ENCODE measurements around the gene FAT3.
A peak's percentile ranks its signal among the peaks of the same experiment; 100 is the strongest.

FAT3 gene

DNA sequence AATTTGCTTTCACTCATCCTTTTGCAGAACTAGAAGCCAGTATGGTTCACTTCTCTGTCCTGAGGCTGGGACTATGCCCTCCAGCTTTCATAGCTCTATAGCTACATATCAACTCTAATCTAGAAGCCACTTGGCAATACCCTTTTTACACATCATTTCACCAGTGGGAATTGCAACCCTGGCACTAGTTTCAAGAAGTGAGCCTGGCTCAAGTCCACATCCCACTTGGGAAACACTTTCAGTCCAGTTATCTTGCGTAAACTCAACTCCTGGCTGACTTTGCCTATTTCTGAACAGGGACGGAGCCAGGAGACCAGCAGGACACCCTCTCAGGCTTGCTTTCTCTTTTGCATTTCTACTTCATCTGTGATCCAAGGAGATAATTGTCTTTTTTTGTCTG is 19.9 kb upstream of the FAT3 start:
- ATAC-seq, result no peak
- TF ChIP-seq BACH2 (CRISPR knock-in tag; IDR thresholded peaks at IDR 0.05; ENCODE audit: borderline replicate concordance) (no peak), ZNF565 (CRISPR knock-in tag; conservative IDR thresholded peaks at IDR 0.05; ENCODE audit: low read depth) (no peak), ARNTL (CRISPR knock-in tag; IDR thresholded peaks at IDR 0.05; ENCODE audit: borderline replicate concordance, low read depth) (no peak), TCF4 (CRISPR knock-in tag; IDR thresholded peaks at IDR 0.05; ENCODE audit: borderline replicate concordance) (no peak), ISL1 (CRISPR knock-in tag; IDR thresholded peaks at IDR 0.05) (no peak), ZC3H10 (CRISPR knock-in tag; IDR thresholded peaks at IDR 0.05) (no peak), RARB (CRISPR knock-in tag; IDR thresholded peaks at IDR 0.05) (no peak), ESRRG (CRISPR knock-in tag; IDR thresholded peaks at IDR 0.05) (no peak), ZNF70 (CRISPR knock-in tag; IDR thresholded peaks at IDR 0.05) (no peak), SNAI2 (CRISPR knock-in tag; IDR thresholded peaks at IDR 0.05) (no peak)
- TF ChIP-seq, protein P1, sequence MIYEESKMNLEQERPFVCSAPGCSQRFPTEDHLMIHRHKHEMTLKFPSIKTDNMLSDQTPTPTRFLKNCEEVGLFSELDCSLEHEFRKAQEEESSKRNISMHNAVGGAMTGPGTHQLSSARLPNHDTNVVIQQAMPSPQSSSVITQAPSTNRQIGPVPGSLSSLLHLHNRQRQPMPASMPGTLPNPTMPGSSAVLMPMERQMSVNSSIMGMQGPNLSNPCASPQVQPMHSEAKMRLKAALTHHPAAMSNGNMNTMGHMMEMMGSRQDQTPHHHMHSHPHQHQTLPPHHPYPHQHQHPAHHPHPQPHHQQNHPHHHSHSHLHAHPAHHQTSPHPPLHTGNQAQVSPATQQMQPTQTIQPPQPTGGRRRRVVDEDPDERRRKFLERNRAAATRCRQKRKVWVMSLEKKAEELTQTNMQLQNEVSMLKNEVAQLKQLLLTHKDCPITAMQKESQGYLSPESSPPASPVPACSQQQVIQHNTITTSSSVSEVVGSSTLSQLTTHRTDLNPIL (CRISPR knock-in tag; IDR thresholded peaks at IDR 0.05; ENCODE audit: low read depth), result no peak

DNA sequence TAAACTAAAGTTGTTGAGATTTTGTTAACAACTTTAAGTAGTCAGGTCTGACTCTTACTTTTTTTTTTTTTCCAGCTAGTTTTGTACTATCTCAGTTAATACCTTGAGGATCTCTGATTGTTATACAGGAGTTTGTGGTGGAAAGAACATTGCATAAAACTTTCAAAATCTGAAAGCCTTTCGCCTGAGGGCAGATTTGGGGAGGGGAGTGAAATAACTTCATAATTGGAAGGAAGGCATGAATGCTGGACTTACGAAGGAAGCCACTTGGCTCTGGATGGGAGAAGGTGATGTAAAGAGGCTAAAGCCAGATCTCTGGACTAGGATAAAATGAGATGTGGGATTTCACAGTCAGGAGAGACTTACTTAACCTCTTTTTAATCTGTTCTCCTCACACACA is 18.2 kb upstream of the FAT3 start:
- no peak for ATAC-seq
- TF ChIP-seq, protein P2, sequence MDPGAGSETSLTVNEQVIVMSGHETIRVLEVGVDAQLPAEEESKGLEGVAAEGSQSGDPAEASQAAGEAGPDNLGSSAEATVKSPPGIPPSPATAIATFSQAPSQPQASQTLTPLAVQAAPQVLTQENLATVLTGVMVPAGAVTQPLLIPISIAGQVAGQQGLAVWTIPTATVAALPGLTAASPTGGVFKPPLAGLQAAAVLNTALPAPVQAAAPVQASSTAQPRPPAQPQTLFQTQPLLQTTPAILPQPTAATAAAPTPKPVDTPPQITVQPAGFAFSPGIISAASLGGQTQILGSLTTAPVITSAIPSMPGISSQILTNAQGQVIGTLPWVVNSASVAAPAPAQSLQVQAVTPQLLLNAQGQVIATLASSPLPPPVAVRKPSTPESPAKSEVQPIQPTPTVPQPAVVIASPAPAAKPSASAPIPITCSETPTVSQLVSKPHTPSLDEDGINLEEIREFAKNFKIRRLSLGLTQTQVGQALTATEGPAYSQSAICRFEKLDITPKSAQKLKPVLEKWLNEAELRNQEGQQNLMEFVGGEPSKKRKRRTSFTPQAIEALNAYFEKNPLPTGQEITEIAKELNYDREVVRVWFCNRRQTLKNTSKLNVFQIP (CRISPR knock-in tag; IDR thresholded peaks at IDR 0.05; ENCODE audit: borderline replicate concordance, low read depth), result no peak
- TF ChIP-seq SNAI2 (CRISPR knock-in tag; IDR thresholded peaks at IDR 0.05) (no peak), RARB (CRISPR knock-in tag; IDR thresholded peaks at IDR 0.05) (no peak)

DNA sequence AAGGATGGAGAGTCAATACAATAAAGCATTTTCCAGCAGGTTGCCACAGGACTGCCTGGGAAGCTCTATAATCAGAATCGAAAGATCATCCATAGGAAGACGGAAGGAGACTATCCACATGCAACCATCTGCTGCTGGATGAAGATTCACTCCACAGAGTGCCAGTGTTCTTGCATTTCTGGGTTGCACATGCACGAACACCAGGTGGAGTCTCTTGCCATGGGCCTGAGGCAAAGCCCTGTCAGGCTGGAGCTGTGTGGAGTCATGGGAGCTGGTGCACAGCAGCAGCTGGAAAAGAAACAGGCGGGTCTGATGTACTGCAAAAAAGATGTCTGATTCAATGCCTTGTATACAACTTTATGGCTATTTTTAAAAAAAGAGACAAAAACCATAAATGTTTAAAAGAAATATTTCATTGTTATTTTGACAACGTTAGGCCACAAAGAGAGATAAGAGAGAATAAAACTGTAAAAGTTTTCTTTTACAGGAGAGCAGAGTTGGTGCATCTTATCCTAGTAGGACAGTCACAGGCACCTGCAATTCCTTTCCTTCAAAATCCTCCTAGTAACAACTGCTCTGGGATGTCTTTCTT is 12.9 kb upstream of the FAT3 start:
- peak; percentile 96 for ATAC-seq
- no peak for TF ChIP-seq ARNTL (CRISPR knock-in tag; IDR thresholded peaks at IDR 0.05; ENCODE audit: borderline replicate concordance, low read depth)
- no peak for TF ChIP-seq PPARA (CRISPR knock-in tag; IDR thresholded peaks at IDR 0.05; ENCODE audit: borderline replicate concordance)
- no peak for TF ChIP-seq GLIS3 (CRISPR knock-in tag; IDR thresholded peaks at IDR 0.05)
- no peak for TF ChIP-seq RARB (CRISPR knock-in tag; IDR thresholded peaks at IDR 0.05)
- TF ChIP-seq, protein P3, sequence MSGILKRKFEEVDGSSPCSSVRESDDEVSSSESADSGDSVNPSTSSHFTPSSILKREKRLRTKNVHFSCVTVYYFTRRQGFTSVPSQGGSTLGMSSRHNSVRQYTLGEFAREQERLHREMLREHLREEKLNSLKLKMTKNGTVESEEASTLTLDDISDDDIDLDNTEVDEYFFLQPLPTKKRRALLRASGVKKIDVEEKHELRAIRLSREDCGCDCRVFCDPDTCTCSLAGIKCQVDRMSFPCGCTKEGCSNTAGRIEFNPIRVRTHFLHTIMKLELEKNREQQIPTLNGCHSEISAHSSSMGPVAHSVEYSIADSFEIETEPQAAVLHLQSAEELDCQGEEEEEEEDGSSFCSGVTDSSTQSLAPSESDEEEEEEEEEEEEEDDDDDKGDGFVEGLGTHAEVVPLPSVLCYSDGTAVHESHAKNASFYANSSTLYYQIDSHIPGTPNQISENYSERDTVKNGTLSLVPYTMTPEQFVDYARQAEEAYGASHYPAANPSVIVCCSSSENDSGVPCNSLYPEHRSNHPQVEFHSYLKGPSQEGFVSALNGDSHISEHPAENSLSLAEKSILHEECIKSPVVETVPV (CRISPR knock-in tag; IDR thresholded peaks at IDR 0.05), result no peak
- no peak for TF ChIP-seq ZFP30 (CRISPR knock-in tag; IDR thresholded peaks at IDR 0.05)
- no peak for TF ChIP-seq ZFP3 (CRISPR knock-in tag; IDR thresholded peaks at IDR 0.05)
- TF ChIP-seq ZC3H10 (CRISPR knock-in tag; IDR thresholded peaks at IDR 0.05), result no peak
- no peak for TF ChIP-seq TOX (CRISPR knock-in tag; IDR thresholded peaks at IDR 0.05; ENCODE audit: borderline replicate concordance)
- TF ChIP-seq, protein P4, sequence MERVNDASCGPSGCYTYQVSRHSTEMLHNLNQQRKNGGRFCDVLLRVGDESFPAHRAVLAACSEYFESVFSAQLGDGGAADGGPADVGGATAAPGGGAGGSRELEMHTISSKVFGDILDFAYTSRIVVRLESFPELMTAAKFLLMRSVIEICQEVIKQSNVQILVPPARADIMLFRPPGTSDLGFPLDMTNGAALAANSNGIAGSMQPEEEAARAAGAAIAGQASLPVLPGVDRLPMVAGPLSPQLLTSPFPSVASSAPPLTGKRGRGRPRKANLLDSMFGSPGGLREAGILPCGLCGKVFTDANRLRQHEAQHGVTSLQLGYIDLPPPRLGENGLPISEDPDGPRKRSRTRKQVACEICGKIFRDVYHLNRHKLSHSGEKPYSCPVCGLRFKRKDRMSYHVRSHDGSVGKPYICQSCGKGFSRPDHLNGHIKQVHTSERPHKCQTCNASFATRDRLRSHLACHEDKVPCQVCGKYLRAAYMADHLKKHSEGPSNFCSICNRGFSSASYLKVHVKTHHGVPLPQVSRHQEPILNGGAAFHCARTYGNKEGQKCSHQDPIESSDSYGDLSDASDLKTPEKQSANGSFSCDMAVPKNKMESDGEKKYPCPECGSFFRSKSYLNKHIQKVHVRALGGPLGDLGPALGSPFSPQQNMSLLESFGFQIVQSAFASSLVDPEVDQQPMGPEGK (CRISPR knock-in tag; IDR thresholded peaks at IDR 0.05; ENCODE audit: borderline replicate concordance), result no peak
- TF ChIP-seq, protein P5, sequence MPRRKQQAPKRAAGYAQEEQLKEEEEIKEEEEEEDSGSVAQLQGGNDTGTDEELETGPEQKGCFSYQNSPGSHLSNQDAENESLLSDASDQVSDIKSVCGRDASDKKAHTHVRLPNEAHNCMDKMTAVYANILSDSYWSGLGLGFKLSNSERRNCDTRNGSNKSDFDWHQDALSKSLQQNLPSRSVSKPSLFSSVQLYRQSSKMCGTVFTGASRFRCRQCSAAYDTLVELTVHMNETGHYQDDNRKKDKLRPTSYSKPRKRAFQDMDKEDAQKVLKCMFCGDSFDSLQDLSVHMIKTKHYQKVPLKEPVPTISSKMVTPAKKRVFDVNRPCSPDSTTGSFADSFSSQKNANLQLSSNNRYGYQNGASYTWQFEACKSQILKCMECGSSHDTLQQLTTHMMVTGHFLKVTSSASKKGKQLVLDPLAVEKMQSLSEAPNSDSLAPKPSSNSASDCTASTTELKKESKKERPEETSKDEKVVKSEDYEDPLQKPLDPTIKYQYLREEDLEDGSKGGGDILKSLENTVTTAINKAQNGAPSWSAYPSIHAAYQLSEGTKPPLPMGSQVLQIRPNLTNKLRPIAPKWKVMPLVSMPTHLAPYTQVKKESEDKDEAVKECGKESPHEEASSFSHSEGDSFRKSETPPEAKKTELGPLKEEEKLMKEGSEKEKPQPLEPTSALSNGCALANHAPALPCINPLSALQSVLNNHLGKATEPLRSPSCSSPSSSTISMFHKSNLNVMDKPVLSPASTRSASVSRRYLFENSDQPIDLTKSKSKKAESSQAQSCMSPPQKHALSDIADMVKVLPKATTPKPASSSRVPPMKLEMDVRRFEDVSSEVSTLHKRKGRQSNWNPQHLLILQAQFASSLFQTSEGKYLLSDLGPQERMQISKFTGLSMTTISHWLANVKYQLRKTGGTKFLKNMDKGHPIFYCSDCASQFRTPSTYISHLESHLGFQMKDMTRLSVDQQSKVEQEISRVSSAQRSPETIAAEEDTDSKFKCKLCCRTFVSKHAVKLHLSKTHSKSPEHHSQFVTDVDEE (CRISPR knock-in tag; IDR thresholded peaks at IDR 0.05), result no peak

Data from SK-N-SH treated with all-trans-retinoic acid at 6 μM for 48 hours (cell line).